RWPE2 (cell line): Measurements from ENCODE around the gene SPATA1.

Experiments
- ATAC-seq: fragments of 200-7000 bp; cut with Tn5 transposase; 3 replicates; pipeline ENCODE4 v1.9.1; 2021; ENCODE audit warnings: low read depth
- DNase-seq: peaks from one replicate; pipeline ENCODE4 v3.0.0-alpha.2; 2020; ENCODE audit warnings: low spot score
- H3K27ac ChIP-seq: fragments of 450-650 bp; 2 replicates; pipeline ENCODE4 v1.5.1; 2017; ENCODE audit warnings: mild to moderate bottlenecking; ENCODE audit not compliant: poor library complexity, severe bottlenecking
- H3K27me3 ChIP-seq: fragments of 250-450 bp; sonication (Bioruptor Pico); 2 replicates; pipeline ENCODE4 v1.5.1; 2021; ENCODE audit warnings: mild to moderate bottlenecking, moderate library complexity; ENCODE audit not compliant: insufficient read depth, poor library complexity, severe bottlenecking
- H3K36me3 ChIP-seq: fragments of 250-450 bp; sonication (Bioruptor Pico); 2 replicates; pipeline ENCODE4 v1.5.1; 2020; ENCODE audit warnings: low read depth, mild to moderate bottlenecking, moderate library complexity
- H3K4me1 ChIP-seq: fragments of 250-450 bp; sonication (Bioruptor Pico); 2 replicates; pipeline ENCODE4 v1.5.1; 2021; ENCODE audit warnings: mild to moderate bottlenecking, moderate library complexity; ENCODE audit not compliant: insufficient read depth, poor library complexity, severe bottlenecking
- H3K4me3 ChIP-seq: fragments of 250-450 bp; sonication (Bioruptor Pico); 2 replicates; pipeline ENCODE4 v1.5.1; 2021; ENCODE audit warnings: mild to moderate bottlenecking, moderate library complexity; ENCODE audit not compliant: severe bottlenecking
- H3K9me3 ChIP-seq: fragments of 250-450 bp; sonication (Bioruptor Pico); 2 replicates; pipeline ENCODE4 v1.5.1; 2021; ENCODE audit warnings: mild to moderate bottlenecking, moderate library complexity; ENCODE audit not compliant: severe bottlenecking
- TF ChIP-seq, protein P1 (sequence below): fragments of 450-650 bp; IDR thresholded peaks from one replicate; pipeline ENCODE4 v1.5.1; 2017; ENCODE audit warnings: mild to moderate bottlenecking, moderate library complexity; ENCODE audit not compliant: poor library complexity, severe bottlenecking

The SPATA1 gene

DNA sequence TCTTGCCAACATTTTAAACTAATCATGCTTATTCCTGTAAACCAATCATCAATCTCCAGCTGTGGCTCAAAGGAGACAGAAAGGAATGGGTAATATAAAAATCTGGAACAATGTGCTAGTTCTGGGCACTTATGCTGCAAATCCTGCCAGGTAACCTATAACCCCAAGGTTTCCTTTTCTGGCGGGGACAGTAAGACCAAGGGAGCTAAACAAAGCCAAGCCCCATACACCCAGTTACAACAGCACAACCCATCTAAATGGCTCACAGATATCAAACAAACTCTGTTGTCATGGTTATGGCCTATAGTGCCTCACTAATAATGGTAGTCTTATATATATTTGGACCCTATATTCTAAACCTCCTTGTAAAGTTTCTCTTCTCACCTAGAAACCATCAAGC is 104.9 kb downstream of the SPATA1 start:
- DNase-seq (no peak), ATAC-seq (no peak)
- Histone ChIP-seq H3K4me1 (no peaks in the 10 kb centered on the region), H3K9me3 (no peaks in the 10 kb centered on the region), H3K4me3 (no peak overlapping the region), H3K36me3 (no peaks in the 10 kb centered on the region), H3K27me3 (no peaks in the 10 kb centered on the region), H3K27ac (no peak overlapping the region)
- TF ChIP-seq, protein P1, sequence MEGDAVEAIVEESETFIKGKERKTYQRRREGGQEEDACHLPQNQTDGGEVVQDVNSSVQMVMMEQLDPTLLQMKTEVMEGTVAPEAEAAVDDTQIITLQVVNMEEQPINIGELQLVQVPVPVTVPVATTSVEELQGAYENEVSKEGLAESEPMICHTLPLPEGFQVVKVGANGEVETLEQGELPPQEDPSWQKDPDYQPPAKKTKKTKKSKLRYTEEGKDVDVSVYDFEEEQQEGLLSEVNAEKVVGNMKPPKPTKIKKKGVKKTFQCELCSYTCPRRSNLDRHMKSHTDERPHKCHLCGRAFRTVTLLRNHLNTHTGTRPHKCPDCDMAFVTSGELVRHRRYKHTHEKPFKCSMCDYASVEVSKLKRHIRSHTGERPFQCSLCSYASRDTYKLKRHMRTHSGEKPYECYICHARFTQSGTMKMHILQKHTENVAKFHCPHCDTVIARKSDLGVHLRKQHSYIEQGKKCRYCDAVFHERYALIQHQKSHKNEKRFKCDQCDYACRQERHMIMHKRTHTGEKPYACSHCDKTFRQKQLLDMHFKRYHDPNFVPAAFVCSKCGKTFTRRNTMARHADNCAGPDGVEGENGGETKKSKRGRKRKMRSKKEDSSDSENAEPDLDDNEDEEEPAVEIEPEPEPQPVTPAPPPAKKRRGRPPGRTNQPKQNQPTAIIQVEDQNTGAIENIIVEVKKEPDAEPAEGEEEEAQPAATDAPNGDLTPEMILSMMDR = no peak

DNA sequence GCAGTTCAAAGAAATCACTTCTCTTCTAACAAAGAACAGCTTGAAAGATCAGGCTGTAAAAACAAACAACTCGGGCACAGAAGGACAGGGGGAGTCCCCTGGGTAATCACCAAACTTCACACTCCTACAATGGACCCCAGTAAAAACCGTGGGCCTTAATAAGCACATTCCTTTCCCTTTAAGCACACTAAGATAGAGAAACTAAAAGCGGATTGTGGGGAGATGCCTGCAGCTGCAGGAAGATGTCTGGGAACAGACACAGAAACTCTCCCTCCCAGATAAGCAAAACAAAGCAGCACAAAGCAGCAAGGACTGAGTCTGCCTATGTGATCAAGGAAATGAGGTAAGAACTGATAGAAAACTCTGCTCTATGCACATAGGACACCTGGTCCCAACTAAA is 105.6 kb downstream of the SPATA1 start:
- Histone ChIP-seq H3K36me3 (no peaks in the 10 kb centered on the region), H3K4me3 (no peak overlapping the region), H3K9me3 (no peaks in the 10 kb centered on the region), H3K4me1 (no peaks in the 10 kb centered on the region), H3K27ac (no peak overlapping the region), H3K27me3 (no peaks in the 10 kb centered on the region)
- no peak for DNase-seq
- no peak for ATAC-seq
- TF ChIP-seq, protein P1 = no peak

DNA sequence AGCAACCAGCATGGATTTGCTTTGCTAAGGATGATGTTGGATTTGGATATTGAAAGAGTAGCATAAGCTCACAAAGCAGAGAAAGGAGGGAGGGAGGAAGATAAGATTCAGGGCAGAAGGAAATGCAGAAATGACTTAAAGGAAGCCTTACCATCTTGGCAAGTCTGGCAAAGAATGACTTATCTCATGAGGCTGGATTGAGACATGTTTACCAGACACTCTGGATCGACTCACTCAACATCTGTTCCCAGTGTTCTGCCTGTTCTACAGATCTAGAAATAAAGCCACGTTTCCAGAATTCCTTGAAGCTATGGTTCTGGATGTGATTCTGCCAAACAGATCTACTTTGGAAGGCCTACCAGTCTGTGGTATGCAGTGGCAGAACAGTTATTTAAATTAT is 106.8 kb downstream of the SPATA1 start:
- no peaks in the 10 kb centered on the region for H3K36me3 ChIP-seq
- H3K27ac ChIP-seq = no peak overlapping the region
- ATAC-seq (no peak), DNase-seq (no peak)
- H3K4me1 ChIP-seq = no peaks in the 10 kb centered on the region
- no peaks in the 10 kb centered on the region for H3K27me3 ChIP-seq
- no peaks in the 10 kb centered on the region for H3K9me3 ChIP-seq
- TF ChIP-seq, protein P1 = no peak
- no peak overlapping the region for H3K4me3 ChIP-seq

DNA sequence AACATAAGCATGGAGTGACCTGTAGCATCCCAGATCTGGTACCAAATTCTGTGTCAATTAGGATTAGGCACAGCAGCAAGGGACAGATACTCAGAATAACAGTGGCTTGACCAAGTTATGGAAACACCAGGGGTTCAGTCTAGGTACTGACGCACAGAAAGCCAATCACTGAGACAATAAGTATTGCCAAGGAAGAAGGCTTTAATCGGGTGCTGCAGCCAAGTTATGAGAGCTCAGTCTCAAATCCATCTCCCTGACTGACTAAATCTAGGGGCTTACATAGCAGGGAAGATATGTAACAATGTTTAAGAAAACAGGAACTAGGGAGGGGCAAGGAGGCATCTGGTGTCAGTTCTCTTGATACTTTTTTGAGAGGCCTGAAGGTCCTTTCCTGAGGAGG is 107.7 kb downstream of the SPATA1 start:
- DNase-seq = no peak
- Histone ChIP-seq H3K4me3 (no peak overlapping the region), H3K36me3 (no peaks in the 10 kb centered on the region), H3K27me3 (no peaks in the 10 kb centered on the region), H3K9me3 (no peaks in the 10 kb centered on the region), H3K27ac (no peak overlapping the region), H3K4me1 (no peaks in the 10 kb centered on the region)
- ATAC-seq = no peak
- TF ChIP-seq, protein P1 = no peak

DNA sequence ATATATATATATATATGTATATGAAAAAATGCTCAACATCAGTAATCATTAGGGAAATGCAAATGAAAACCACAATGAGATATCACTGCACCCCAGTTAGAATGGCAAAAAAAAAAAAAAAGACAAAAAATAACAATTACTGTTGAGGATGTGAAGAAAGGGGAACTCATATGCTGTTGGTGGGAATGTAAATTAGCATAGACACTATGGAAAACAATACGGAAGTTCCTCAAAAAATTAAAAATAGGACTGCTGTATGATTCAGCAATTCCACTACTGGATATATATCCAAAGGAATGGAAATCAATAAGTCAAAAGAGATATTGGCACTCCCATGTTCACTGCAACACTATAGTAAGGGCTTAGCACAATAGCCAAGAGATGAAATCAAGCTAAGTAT is 109.6 kb downstream of the SPATA1 start:
- no peak for ATAC-seq
- no peaks in the 10 kb centered on the region for H3K9me3 ChIP-seq

More for the DNA sequence above, 109.6 kb downstream of the SPATA1 start:
- Histone ChIP-seq H3K27ac (no peak overlapping the region), H3K36me3 (no peaks in the 10 kb centered on the region), H3K27me3 (no peaks in the 10 kb centered on the region), H3K4me1 (peaks cover 12% of the 10 kb centered on the region), H3K4me3 (no peak overlapping the region)
- no peak for DNase-seq
- TF ChIP-seq, protein P1 = no peak
